GM21367 (cell line): Measurements from ENCODE around the gene ZC3H10.
"Not testable (repeated sequence)": the region's sequence is repeated elsewhere in the genome, so short reads cannot be mapped to it uniquely, and the experiment has no call there.

Source experiments
- ATAC-seq: cut with Tn5 transposase; IDR thresholded peaks from one replicate; pipeline ENCODE4 v1.9.1; 2021; ENCODE audit not compliant: unreplicated experiment

ZC3H10 gene

GRCh38 chr12:56152756-56153677, 35.0 kb downstream of the ZC3H10 start:
- no peak for ATAC-seq

GRCh38 chr12:56153678-56154065, 35.6 kb downstream of the ZC3H10 start:
- ATAC-seq = no peak

DNA sequence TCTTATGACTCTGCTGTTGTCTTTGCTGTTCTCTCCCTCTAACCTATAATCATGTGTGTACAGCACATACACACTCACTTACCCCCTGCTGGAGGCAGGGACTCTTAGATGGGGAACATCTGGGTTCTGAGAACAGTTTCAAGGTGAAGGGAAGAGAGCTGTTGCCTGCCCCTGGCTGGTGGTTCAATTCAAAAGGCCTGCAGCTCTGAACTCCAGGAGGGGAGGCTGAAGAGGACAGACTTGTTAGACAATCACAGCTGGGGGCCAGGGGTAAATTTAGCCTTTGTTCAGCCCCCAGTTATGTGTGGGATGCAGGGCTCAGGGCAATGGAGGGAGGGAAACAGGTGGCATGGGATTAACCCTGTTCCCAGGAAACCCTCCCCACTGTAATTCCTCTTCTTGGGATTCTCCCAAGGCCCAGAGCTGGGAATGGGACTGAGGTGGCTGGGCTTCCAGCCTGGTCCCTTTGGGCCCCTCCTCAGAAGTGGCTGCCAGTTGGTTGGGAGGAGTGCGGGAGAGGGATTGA, 36.2 kb downstream of the ZC3H10 start:
- ATAC-seq = no peak

GRCh38 chr12:56154818-56155217, 36.8 kb downstream of the ZC3H10 start:
- ATAC-seq = no peak

- no peak for ATAC-seq
Observed at GRCh38 chr12:56155256-56155845, 37.3 kb downstream of the ZC3H10 start.

DNA sequence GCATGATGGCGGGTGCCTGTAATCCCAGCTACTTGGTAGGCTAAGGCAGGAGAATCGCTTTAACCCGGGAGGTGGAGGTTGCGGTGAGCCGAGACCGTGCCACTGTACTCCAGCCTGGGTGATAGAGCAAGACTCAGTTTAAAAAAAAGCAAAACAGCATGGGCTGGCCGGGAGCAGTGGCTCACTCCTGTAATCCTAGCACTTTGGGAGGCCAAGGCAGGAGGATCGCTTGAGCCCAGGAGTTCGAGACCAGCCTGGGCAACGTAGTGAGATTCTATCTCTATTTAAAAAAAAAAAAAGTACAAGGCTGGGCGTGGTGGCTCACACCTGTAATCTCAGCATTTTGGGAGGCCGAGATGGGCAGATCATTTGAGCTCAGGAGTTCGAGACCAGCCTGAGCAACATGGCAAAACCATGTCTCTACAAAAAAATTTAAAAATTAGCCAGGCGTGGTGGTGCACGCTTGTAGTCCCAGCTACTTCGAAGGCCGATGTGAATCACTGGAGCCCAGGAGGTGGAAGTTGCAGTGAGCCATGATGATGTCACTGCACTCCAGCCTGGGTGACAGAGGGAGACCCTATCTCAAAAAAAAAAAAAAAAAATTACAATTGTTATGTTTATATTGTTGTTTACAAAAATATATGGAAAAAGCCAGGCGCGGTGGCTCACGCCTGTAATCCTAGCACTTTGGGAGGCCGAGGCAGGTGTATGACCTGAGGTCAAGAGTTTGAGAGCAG, 38.6 kb downstream of the ZC3H10 start:
- not testable (repeated sequence) for ATAC-seq

- peak; percentile 23 for ATAC-seq
Observed at GRCh38 chr12:56157201-56158028, 39.3 kb downstream of the ZC3H10 start.

DNA sequence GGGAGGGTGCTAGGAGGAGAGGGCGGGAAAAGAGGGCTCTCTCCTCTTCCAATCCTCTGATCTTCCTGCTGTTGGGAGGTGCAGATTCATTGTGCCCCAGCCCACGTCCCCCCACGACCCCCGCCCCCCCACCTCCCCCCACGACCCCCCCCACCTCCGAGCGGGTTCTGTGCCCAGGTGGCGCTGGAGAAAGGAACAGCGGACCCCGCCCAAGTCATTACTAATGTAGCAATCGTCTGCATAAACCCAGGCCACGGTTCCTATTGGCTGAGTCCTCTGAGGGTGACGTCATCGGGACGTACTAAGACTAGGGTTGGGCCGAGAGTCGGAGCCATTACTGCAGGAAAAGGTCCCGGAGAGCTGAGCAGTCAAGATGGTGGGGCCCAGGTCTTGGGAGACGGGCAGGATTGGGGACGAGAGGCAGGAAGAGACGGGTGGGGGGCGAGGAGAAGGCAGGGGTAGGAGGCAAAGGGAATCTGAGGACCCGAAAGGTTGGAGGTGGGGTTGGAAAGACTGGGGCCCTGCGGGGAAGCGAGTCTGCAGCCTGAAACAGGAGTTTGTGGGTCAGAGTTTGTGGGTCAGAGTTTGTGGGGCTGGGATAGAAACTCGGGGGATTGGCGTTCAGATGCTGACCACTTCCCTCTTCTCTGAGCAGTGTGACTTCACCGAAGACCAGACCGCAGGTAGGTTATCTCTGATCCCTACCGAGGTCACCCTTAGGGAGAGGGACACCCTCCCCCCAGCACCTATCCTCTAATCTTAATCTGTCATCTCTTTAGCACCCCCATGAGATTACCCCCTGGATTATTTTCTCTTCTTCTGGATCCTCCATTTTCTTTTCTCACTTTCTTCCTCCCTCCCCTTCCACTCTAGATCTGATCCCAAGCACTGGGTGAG, 40.2 kb downstream of the ZC3H10 start, which contains the start of gene MYL6:
TSS of gene MYL6 (plus strand) at position 331 of the 897 bp plus-strand sequence. CDS start at position 374, 43 bp downstream.
- peak; percentile 80 for ATAC-seq

DNA sequence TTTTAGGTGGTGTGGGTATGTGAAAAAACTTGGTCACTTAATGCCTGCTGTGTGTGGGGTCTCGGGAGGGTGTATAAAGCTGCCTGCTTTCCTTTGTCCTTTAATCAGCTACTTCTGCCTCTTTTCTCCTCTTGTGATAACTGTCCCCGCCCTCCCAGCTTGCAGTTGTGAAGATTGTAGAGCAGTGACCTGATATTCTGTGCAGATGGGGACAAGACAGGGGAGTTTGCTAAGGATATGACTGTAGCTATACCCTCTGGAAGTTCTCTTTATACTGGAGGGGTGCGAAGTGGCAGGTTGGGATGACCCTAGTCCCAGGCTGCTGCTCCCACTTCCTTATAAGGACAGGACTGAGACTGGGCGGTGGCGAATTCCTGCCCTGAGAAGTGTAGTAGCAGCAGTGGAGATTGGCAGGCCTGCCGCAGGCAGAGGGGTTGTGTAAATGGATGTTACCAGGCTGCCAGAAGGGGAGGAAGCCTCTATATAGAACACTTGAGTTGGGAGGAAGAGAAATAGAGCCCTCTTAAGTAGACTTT, 40.9 kb downstream of the ZC3H10 start:
- no peak for ATAC-seq

- no peak for ATAC-seq
Observed at GRCh38 chr12:56159482-56160192, 41.6 kb downstream of the ZC3H10 start.

- ATAC-seq = no peak
Observed at GRCh38 chr12:56160193-56160763, 42.2 kb downstream of the ZC3H10 start.

GRCh38 chr12:56160894-56161689, 43.0 kb downstream of the ZC3H10 start:
- no peak for ATAC-seq

- no peak for ATAC-seq
Observed at GRCh38 chr12:56161690-56162351, 43.8 kb downstream of the ZC3H10 start.

DNA sequence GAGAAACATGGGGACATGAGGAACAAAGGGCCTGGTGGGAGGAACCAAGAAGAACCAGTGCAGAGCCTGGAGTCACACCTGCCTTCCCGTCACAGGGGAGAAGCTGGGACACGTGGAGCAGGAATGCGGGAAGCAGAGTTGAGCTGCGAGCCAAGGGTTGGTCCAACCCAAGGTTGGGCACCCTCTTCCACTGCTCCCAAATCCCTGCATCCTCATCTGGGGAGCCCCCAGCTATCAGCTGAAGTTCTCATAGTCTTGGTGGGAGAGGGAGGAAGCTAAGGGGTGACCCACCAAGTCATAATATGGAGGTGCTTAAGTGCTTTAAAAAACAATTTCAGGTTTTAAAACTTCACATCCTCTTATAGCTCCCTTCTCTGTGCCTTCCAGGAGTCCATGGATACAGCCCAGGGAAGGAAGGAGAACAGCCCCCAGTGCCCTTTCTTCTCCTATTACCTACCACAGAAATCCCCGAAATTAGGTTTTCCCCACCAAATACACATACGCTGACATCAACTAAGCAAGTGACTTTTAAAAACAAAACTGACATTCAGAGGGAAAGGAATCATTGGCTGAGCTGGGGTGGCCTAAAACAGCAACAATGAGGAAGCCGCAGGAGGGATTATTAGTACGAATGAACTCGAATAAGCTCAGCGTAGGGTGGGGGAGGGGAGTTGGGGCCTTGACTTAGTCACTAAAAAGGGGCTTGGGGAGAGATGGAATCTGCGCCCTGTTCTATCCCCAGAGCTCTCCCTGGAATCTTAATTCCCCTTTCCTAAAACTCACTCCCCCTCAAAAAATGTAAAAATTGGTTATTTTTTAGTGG, 44.6 kb downstream of the ZC3H10 start:
- no peak for ATAC-seq

DNA sequence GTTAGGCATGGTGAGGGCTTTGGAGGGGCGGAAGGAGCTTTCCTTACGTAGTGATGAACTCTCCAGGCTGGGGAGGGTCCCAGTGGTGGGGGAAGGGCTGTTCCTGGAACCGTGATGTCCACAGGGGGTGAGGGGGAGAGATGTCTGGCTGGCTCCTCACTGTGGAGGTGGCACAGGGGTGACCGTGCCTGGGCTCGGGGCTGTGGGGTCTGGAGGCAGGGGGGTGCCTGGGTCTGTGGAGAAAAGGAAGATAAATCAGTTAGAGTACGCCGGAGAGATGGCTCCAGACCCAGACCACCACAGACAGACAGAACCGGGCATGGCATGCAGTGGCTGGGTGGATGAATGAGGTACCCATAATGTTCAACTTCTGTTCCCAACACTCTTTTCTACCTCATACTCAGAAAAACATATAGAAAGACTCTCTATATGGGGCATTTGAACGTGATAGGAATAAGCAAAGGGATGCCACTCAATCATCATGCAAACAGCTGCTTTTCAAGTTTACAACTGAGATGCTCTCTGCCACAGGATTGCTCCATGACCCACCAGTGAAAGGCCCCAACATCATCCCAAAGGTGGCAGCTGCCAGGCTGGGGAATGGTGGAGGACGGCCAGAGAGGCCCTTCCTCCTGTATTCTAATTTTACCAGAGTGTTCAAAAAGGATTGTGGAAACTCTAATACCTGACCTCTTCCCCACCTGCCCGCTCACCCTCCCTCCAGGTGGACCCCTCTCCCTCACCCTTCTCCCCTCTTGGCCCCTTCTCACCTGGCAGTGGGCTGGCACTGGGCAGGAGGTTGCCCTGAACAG, 45.7 kb downstream of the ZC3H10 start:
- ATAC-seq = no peak
